Large intestine (tissue), 3 donors: ENCODE results near the gene NDUFS8. TPM values are rescaled to one million over a fixed set of nuclear protein-coding genes. Genes with fewer than 3 reads are reported as not detected.

Experiments used
- DNase-seq, 2 donors: peaks; one replicate each; pipeline versions ENCODE4 v3.0.0 to v3.0.0-alpha.2; 2013
- H3K27ac ChIP-seq: one replicate; pipeline ENCODE4 v1.5.1; 2013; ENCODE audit warnings: low read length
- H3K27me3 ChIP-seq: 2 replicates; pipeline ENCODE4 v1.6.1; 2013; ENCODE audit warnings: low read length; ENCODE audit not compliant: control insufficient read depth, insufficient read depth
- H3K36me3 ChIP-seq: 2 replicates; pipeline ENCODE4 v1.6.1; 2013; ENCODE audit warnings: low read length; ENCODE audit not compliant: control insufficient read depth, insufficient read depth
- H3K4me1 ChIP-seq: one replicate; pipeline ENCODE4 v1.6.1; 2013; ENCODE audit warnings: low read length; ENCODE audit not compliant: control insufficient read depth, insufficient read depth
- H3K4me3 ChIP-seq: one replicate; pipeline ENCODE4 v1.5.1; 2013; ENCODE audit warnings: low read length
- H3K9me3 ChIP-seq: one replicate; pipeline ENCODE4 v1.6.1; 2013; ENCODE audit warnings: mild to moderate bottlenecking, low read depth, low read length, moderate library complexity; ENCODE audit not compliant: control insufficient read depth
- WGBS: methylation state at CpG from one replicate; pipeline ENCODE4 v1.1.5; 2013; ENCODE audit warnings: low lambda C conversion rate; ENCODE audit not compliant: insufficient coverage; 5-methylcytosine and 5-hydroxymethylcytosine counted together
- polyA plus RNA-seq: library from polyadenylated mRNA; unstranded; fragments of 120-200 nt; gene quantifications from one replicate; pipeline ENCODE4 v1.2.1, GENCODE V29; 2013

Gene NDUFS8
- polyA plus RNA-seq, 1 donor, result 83.7 TPM

GRCh38 chr11:68083517-68083916, 53.0 kb downstream of the NDUFS8 start:
- H3K36me3 ChIP-seq, result peaks cover 25% of the 10 kb centered on the region
- DNase-seq, result no peak
- H3K27ac ChIP-seq, result no peak overlapping the region
- H3K4me3 ChIP-seq, result no peak overlapping the region
- WGBS, result no CpG with 5 or more reads among the region's 3 CpGs
- no peaks in the 10 kb centered on the region for H3K9me3 ChIP-seq
- no peaks in the 10 kb centered on the region for H3K27me3 ChIP-seq
- no peaks in the 10 kb centered on the region for H3K4me1 ChIP-seq

Other genes with a start within 250 kb of the NDUFS8 start
- gene UNC93B1, start 26.6 kb upstream of the NDUFS8 start, polyA plus RNA-seq, result 20.1 TPM
- gene ALDH3B1, start 20.4 kb upstream of the NDUFS8 start, polyA plus RNA-seq, result 21.1 TPM
- 83.1 TPM for gene TCIRG1, start 8.3 kb downstream of the NDUFS8 start, polyA plus RNA-seq
- gene CHKA, start 90.7 kb downstream of the NDUFS8 start, polyA plus RNA-seq, result 129 TPM
- gene KMT5B, start 182.6 kb downstream of the NDUFS8 start, polyA plus RNA-seq, result 52.9 TPM
- gene C11orf24, start 241.3 kb downstream of the NDUFS8 start, polyA plus RNA-seq, result 74.5 TPM